Measurements from ENCODE around the gene TNFAIP6.

TNFAIP6 gene

DNA sequence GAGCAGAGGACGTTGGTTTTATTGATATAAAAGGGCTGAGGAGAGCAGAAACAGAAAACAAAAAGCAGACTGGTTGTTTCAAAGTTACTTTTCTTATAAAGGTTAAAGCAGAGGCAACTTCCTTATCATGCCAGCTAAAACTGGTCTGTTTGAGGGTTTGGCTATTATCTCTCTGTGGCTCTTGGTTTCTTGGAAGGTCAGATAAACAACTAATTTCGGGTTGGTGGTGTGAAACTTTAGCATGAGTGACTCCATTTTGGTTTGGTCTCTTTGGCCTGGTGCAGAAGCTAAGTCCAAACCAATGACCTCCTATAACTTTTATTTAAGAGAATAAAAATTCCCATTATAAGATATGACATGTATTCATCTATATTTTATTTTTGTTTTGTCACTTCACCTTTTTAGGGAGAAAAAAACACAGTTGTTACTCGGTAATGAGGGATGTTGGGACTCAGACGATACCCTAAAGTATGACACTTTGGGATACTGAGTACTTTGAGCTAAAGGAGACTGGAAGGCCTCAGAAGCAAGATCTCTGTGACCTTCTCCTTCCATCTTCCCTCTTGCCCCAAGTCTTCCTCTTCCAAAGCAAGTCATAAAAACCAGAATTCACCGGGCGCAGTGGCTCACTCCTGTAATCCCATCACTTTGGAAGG is 23.3 kb downstream of the TNFAIP6 start:
- no peaks in the 10 kb centered on the region for H3K9me3 Mint-ChIP-seq
- DNase-seq (ENCODE audit: low spot score): no peak
- H3K4me3 Mint-ChIP-seq: no peak overlapping the region
- no peaks in the 10 kb centered on the region for H3K27me3 Mint-ChIP-seq (ENCODE audit: low read depth)
- no peaks in the 10 kb centered on the region for H3K36me3 Mint-ChIP-seq (ENCODE audit: low read depth)
- no peak overlapping the region for H3K27ac Mint-ChIP-seq
- H3K4me1 Mint-ChIP-seq (ENCODE audit: low read depth): peaks cover 1% of the 10 kb centered on the region

DNA sequence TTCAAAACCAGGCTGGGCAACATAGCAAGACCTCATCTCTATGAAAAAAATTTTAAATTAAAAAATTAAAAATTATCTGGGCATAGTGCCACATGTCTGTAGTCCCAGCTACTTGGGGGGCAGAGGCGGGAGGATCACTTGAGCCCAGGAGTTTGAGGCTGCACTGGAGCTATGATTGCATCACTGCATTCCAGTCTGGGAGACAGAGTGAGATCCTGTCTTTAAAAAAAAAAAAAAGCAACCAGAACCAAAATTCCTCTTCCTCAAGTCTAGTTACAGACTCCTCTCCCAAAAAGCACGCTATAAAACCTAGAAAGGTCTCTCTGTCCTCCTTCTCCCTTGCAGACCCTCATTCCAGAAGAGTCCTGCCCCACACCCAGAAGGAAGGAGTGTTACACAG is 23.9 kb downstream of the TNFAIP6 start:
- no peaks in the 10 kb centered on the region for H3K36me3 Mint-ChIP-seq (ENCODE audit: low read depth)
- H3K27ac Mint-ChIP-seq: no peak overlapping the region
- H3K4me3 Mint-ChIP-seq: no peak overlapping the region
- H3K4me1 Mint-ChIP-seq (ENCODE audit: low read depth): peaks cover 1% of the 10 kb centered on the region
- H3K9me3 Mint-ChIP-seq: no peaks in the 10 kb centered on the region
- DNase-seq (ENCODE audit: low spot score): no peak
- H3K27me3 Mint-ChIP-seq (ENCODE audit: low read depth): no peaks in the 10 kb centered on the region

GRCh38 chr2:151388011-151388410 is 30.6 kb downstream of the TNFAIP6 start:
- Mint-ChIP-seq H3K4me1 (ENCODE audit: low read depth) (no peaks in the 10 kb centered on the region), H3K9me3 (no peaks in the 10 kb centered on the region), H3K27ac (no peak overlapping the region), H3K27me3 (ENCODE audit: low read depth) (no peaks in the 10 kb centered on the region), H3K36me3 (ENCODE audit: low read depth) (no peaks in the 10 kb centered on the region), H3K4me3 (no peak overlapping the region)
- no peak for DNase-seq (ENCODE audit: low spot score)

GRCh38 chr2:151391436-151391835 is 34.0 kb downstream of the TNFAIP6 start:
- H3K36me3 Mint-ChIP-seq (ENCODE audit: low read depth): no peaks in the 10 kb centered on the region
- H3K4me1 Mint-ChIP-seq (ENCODE audit: low read depth): no peaks in the 10 kb centered on the region
- H3K27ac Mint-ChIP-seq: no peak overlapping the region
- peaks cover 8% of the 10 kb centered on the region for H3K9me3 Mint-ChIP-seq
- DNase-seq (ENCODE audit: low spot score): no peak
- no peak overlapping the region for H3K4me3 Mint-ChIP-seq
- H3K27me3 Mint-ChIP-seq (ENCODE audit: low read depth): no peaks in the 10 kb centered on the region

DNA sequence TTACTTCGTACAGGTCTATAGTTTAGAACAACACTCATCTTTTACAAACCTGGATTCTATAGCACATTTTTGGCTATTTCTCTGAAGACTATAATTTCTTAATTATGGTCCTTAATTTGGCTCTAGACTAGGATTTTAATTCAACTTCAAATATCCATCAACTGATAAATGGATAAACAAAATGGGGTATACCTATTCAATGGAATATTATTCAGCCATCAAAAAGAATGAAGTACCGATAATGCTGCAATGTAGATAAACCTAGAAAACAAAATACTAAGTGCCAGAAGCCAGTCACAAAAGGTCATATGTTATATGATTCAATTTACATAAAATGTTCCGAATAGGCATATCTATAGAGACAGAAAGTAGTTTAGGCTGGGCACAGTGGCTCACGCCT is 37.1 kb downstream of the TNFAIP6 start:
- Mint-ChIP-seq H3K36me3 (ENCODE audit: low read depth) (no peaks in the 10 kb centered on the region), H3K9me3 (peaks cover 8% of the 10 kb centered on the region), H3K27me3 (ENCODE audit: low read depth) (no peaks in the 10 kb centered on the region), H3K4me3 (no peak overlapping the region), H3K27ac (no peak overlapping the region), H3K4me1 (ENCODE audit: low read depth) (no peaks in the 10 kb centered on the region)
- no peak for DNase-seq (ENCODE audit: low spot score)

GRCh38 chr2:151395509-151396374 is 38.4 kb downstream of the TNFAIP6 start:
- DNase-seq (ENCODE audit: low spot score): no peak
- Mint-ChIP-seq H3K4me3 (no peak overlapping the region), H3K4me1 (ENCODE audit: low read depth) (no peaks in the 10 kb centered on the region), H3K9me3 (peaks cover 8% of the 10 kb centered on the region), H3K27me3 (ENCODE audit: low read depth) (no peaks in the 10 kb centered on the region), H3K27ac (no peak overlapping the region), H3K36me3 (ENCODE audit: low read depth) (no peaks in the 10 kb centered on the region)

DNA sequence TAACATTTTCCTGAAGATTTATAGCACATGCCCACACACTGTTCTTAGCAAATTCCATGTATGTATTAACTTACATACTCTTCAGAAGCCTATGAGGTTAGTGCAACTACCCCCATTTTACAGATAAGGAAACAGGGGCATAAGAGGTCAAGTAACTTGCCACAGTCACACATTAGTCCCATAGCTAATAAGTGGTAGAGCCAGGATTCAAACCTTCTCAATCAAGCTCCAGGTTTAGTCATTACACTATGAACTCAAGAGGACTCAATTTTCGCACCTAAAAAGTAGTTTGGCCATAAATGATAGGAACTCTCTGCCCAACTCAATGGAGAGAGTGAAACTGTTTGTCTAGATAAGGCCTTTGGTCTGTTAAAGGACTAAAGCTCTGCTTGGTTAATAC is 42.6 kb downstream of the TNFAIP6 start:
- H3K4me3 Mint-ChIP-seq: no peak overlapping the region

DNA sequence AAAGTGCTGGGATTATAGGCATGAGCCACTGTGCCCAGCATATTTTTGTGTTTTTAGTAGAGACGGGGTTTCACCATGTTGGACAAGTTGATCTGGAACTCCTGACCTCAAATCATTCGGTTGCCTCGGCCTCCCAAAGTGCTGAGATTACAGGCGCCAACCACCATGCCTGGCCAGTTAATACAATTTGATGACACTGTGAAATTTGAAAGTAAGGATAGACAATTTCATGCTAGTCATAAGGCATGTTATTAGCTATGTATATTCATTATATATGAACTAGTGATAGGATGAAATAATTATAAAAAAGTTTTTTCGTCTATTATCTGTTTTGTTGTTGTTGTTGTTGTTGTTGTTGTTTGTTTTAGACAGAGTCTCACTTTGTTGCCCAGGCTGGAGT is 43.8 kb downstream of the TNFAIP6 start:
- DNase-seq (ENCODE audit: low spot score): no peak
- Mint-ChIP-seq H3K36me3 (ENCODE audit: low read depth) (no peaks in the 10 kb centered on the region), H3K27me3 (ENCODE audit: low read depth) (peaks cover 1% of the 10 kb centered on the region), H3K27ac (no peak overlapping the region), H3K9me3 (no peaks in the 10 kb centered on the region), H3K4me3 (no peak overlapping the region), H3K4me1 (ENCODE audit: low read depth) (no peaks in the 10 kb centered on the region)

More for the DNA sequence above, 42.6 kb downstream of the TNFAIP6 start:
- Mint-ChIP-seq H3K27me3 (ENCODE audit: low read depth) (no peaks in the 10 kb centered on the region), H3K36me3 (ENCODE audit: low read depth) (no peaks in the 10 kb centered on the region), H3K4me1 (ENCODE audit: low read depth) (no peaks in the 10 kb centered on the region), H3K27ac (no peak overlapping the region), H3K9me3 (peaks cover 3% of the 10 kb centered on the region)
- no peak for DNase-seq (ENCODE audit: low spot score)

DNA sequence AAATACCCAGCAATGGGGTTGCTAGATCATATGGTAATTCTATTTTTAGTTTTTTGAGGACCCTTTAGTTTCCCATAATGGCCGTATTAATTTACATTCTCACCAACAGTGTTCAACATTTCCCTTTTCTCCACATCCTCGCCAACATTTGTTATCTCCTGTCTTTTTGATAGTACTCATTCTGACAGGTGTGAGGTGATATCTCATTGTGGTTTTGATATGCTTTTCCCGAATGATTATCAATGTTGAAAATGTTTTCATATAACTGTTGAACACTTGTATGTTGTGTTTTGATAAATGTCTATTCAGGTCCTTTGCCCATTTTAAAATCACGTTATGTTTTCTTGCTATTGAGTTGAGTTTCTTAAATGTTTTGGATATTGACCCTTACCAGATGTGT is 46.5 kb downstream of the TNFAIP6 start:
- no peak for DNase-seq (ENCODE audit: low spot score)
- Mint-ChIP-seq H3K4me3 (no peak overlapping the region), H3K27ac (no peak overlapping the region), H3K9me3 (no peaks in the 10 kb centered on the region), H3K36me3 (ENCODE audit: low read depth) (no peaks in the 10 kb centered on the region), H3K4me1 (ENCODE audit: low read depth) (peaks cover 2% of the 10 kb centered on the region), H3K27me3 (ENCODE audit: low read depth) (peaks cover 5% of the 10 kb centered on the region)

- Mint-ChIP-seq H3K27me3 (ENCODE audit: low read depth) (peaks cover 5% of the 10 kb centered on the region), H3K4me3 (no peak overlapping the region), H3K9me3 (no peaks in the 10 kb centered on the region), H3K27ac (no peak overlapping the region), H3K4me1 (ENCODE audit: low read depth) (peaks cover 6% of the 10 kb centered on the region), H3K36me3 (ENCODE audit: low read depth) (peaks cover 5% of the 10 kb centered on the region)
- DNase-seq (ENCODE audit: low spot score): no peak
Observed at GRCh38 chr2:151405376-151405775, 48.0 kb downstream of the TNFAIP6 start.

DNA sequence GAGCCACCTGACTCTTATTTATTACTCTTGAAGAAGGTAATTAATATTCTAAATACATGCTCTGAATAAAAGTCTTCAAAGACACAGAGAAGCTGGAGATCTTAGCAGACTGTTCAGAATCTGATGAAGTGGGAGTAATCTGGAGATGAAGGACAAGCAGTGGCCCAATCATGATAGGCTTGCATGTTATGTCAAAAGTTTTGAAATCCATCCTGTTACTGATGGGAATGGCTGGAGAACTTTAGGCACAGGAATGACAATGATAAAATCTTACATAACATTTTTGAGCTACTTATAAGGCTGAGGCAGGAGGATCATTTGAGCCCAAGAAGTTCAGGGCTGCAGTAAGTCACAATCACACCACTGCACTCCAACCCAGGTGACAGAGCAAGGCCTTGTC is 49.9 kb downstream of the TNFAIP6 start:
- H3K36me3 Mint-ChIP-seq (ENCODE audit: low read depth): peaks cover 13% of the 10 kb centered on the region

DNA sequence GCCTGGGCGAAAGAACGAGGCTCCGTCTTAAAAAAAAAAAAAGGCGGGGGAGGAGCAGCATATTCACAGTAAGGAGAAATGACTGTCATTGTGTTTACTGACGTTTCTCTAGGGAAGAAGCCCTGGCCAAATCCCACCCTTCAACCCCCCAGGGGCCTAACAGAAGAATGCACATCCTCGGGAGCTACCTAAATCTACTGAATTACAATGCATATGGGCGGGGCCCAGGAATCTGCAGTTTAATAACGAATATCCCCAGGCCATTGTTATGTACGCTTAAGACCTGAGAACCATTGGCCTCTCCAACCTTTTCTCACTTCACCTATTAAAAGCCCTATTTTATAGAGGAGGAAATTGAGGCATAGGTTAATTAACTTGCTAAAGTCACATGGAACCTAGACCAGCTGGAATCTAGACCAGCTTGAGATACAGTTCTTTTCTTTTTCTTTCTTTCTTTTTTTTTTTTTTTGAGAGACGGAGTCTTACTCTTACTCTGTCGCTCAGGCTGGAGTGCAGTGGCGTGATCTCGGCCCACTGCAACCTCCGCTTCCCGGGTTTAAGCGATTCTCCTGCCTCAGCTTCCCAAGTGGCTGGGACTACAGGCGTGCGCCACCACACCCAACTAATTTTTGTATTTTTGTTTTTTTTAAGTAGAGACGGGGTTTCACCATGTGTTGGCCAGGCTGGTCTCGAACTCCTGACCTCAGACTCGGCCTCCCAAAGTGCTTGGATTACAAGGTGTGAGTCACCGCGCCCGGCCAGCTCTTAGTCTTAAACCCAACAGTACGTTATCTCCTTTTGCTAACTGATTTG is 51.6 kb downstream of the TNFAIP6 start:
- DNase-seq (ENCODE audit: low spot score): no peak
- Mint-ChIP-seq H3K27me3 (ENCODE audit: low read depth) (peaks cover 5% of the 10 kb centered on the region), H3K27ac (peak overlapping the region; percentile 89), H3K9me3 (no peaks in the 10 kb centered on the region), H3K4me1 (ENCODE audit: low read depth) (peaks cover 14% of the 10 kb centered on the region), H3K4me3 (peak overlapping the region; percentile 92), H3K36me3 (ENCODE audit: low read depth) (peaks cover 24% of the 10 kb centered on the region)

More for the DNA sequence above, 49.9 kb downstream of the TNFAIP6 start:
- H3K9me3 Mint-ChIP-seq: no peaks in the 10 kb centered on the region
- DNase-seq (ENCODE audit: low spot score): no peak
- H3K4me3 Mint-ChIP-seq: no peak overlapping the region
- H3K27ac Mint-ChIP-seq: no peak overlapping the region
- peaks cover 14% of the 10 kb centered on the region for H3K4me1 Mint-ChIP-seq (ENCODE audit: low read depth)
- H3K27me3 Mint-ChIP-seq (ENCODE audit: low read depth): peaks cover 5% of the 10 kb centered on the region

DNA sequence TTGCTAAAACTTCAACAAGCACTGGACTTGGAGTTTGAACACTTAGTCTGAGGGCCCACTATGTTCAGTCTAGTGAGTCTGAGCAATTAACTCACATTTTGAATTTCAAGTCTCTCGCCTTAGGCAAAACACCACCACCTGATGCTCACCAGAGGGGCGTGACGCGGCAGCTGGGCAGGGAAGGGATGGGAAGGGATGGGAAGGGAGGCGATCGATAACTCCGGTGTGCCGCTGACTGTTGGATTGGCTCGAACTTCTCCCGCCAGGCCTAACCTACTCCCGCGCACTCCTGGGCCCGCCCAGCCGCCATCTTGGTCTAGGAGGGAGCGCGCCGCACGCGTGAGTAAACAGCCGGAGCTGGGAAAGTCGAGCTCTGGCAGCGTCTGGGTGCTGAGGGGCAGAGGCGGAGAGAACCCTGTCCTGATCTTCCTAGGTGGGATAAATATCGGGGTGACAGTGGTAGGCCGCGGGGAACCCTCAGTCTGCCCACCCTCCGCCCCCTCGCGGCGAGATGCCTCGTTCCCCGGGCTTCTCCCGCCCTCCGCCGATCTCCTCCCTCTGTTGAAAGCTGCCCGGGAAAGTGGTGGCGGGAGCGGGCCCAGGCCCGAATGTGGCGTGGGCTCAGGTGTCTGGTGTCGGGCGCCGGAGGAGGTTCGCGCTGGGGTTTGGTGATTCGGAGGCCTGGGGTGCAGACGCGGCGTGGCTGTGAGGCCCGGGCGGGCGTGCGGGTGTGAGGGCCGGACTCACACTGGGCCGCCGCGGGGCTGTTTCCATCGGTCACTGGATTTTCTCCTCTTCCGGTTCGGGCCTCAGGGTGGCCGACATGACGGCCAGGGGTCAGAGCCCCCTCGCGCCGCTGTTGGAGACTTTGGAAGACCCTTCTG is 52.5 kb downstream of the TNFAIP6 start, which contains the start of gene RIF1:
Gene RIF1, plus strand, starts transcription at position 302 of the 884 bp plus-strand sequence. Its CDS starts 522 bp downstream, at position 824.
- Mint-ChIP-seq H3K9me3 (no peaks in the 10 kb centered on the region), H3K27me3 (ENCODE audit: low read depth) (peaks cover 5% of the 10 kb centered on the region), H3K27ac (peak within 1 kb of the TSS; percentile 89), H3K36me3 (ENCODE audit: low read depth) (peaks cover 27% of the 10 kb centered on the region), H3K4me1 (ENCODE audit: low read depth) (peaks cover 14% of the 10 kb centered on the region), H3K4me3 (peak within 1 kb of the TSS; percentile 92)
- peak; percentile 77 for DNase-seq (ENCODE audit: low spot score)

Data from T-helper 2 cell treated with Interferon-gamma antibody and Interleukin-4, amounts not matched to agents 5 μg/mL and 100 μg/mL, for 36 hours (primary cell).